Keratinocyte (primary cell): ENCODE measurements around the gene HIP1.

ENCODE experiments used
- EZH2 ChIP-seq: IDR thresholded peaks from one replicate; pipeline ENCODE4 v1.6.1; 2012; ENCODE audit warnings: inconsistent platforms, mild to moderate bottlenecking, low read length, moderate library complexity
- TF ChIP-seq, protein P1 (sequence below), 3 experiments: IDR thresholded peaks in 1 of 3; conservative IDR thresholded peaks in 1 of 3; optimal IDR thresholded peaks in 1 of 3; 2 replicates in 2 of 3; 3 replicates in 1 of 3; pipeline versions ENCODE3 to v1.5.1; 2011; ENCODE audit warnings: low read length in 3 of 3, mild to moderate bottlenecking in 3 of 3, moderate library complexity in 2 of 3, control low read depth in 1 of 3, inconsistent platforms in 1 of 3; ENCODE audit not compliant: insufficient read depth in 2 of 3; ENCODE audit errors: extremely low read depth in 1 of 3

DNA sequence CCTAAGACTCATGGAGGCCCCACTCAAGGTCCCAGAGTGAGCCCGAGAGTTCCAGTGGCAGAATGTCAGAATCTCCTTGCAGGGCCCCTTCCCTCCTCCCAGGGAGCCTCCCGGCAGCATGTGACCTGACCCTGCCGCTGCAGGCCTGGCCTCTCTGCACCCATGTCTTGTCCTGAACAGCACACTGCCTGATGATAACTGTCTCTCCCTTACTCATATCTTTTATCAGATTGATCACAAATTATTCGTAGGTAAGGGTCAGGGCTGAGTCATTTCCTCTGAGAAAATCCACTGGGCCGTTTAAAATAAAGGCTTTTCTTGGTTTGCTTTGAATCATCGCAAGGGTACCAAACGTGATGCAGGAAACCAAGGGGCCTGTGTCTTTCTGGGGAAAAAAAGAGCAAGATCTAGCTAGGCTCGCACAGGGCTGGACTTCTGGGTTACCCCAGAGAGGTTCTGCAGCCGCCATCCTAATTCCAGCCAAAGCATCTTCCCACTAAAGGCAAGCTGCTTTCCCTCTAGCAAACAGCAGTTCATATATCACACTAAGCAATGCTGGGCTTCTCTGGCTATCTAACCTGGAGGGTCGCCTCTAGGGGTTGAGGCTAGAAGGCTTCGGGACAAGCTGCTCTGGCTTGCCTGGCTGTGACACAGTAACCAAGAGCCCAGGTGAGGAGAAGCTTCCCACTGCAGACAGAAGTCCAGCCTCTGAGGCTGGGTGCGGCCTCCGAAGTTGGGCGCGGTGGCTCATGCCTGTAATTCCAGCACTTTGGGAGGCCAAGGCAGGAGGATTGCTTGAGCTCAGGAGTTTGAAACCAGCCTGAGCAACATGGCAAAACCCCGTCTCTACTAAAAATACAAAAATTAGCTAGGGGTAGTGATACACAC lies 141.8 kb downstream of the HIP1 start:
- TF ChIP-seq, protein P1, sequence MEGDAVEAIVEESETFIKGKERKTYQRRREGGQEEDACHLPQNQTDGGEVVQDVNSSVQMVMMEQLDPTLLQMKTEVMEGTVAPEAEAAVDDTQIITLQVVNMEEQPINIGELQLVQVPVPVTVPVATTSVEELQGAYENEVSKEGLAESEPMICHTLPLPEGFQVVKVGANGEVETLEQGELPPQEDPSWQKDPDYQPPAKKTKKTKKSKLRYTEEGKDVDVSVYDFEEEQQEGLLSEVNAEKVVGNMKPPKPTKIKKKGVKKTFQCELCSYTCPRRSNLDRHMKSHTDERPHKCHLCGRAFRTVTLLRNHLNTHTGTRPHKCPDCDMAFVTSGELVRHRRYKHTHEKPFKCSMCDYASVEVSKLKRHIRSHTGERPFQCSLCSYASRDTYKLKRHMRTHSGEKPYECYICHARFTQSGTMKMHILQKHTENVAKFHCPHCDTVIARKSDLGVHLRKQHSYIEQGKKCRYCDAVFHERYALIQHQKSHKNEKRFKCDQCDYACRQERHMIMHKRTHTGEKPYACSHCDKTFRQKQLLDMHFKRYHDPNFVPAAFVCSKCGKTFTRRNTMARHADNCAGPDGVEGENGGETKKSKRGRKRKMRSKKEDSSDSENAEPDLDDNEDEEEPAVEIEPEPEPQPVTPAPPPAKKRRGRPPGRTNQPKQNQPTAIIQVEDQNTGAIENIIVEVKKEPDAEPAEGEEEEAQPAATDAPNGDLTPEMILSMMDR (optimal IDR thresholded peaks at IDR 0.05 in 1 of 3, IDR thresholded peaks at IDR 0.05 in 1 of 3, conservative IDR thresholded peaks at IDR 0.05 in 1 of 3; ENCODE audit: extremely low read depth in 1 of 3, insufficient read depth in 2 of 3, low read length in 3 of 3), result no peak
- TF ChIP-seq EZH2, result no peak
